Dedifferentiated amniotic fluid mesenchymal stem cell (primary cell): ENCODE results near the gene MEI1.
"Not testable (repeated sequence)": the region's sequence is repeated elsewhere in the genome, so short reads cannot be mapped to it uniquely, and the experiment has no call there.

ENCODE experiments used
- DNase-seq: peaks from one replicate; pipeline ENCODE4 v3.0.0-alpha.2; 2016; ENCODE audit errors: extremely low spot score

The MEI1 gene, protein sequence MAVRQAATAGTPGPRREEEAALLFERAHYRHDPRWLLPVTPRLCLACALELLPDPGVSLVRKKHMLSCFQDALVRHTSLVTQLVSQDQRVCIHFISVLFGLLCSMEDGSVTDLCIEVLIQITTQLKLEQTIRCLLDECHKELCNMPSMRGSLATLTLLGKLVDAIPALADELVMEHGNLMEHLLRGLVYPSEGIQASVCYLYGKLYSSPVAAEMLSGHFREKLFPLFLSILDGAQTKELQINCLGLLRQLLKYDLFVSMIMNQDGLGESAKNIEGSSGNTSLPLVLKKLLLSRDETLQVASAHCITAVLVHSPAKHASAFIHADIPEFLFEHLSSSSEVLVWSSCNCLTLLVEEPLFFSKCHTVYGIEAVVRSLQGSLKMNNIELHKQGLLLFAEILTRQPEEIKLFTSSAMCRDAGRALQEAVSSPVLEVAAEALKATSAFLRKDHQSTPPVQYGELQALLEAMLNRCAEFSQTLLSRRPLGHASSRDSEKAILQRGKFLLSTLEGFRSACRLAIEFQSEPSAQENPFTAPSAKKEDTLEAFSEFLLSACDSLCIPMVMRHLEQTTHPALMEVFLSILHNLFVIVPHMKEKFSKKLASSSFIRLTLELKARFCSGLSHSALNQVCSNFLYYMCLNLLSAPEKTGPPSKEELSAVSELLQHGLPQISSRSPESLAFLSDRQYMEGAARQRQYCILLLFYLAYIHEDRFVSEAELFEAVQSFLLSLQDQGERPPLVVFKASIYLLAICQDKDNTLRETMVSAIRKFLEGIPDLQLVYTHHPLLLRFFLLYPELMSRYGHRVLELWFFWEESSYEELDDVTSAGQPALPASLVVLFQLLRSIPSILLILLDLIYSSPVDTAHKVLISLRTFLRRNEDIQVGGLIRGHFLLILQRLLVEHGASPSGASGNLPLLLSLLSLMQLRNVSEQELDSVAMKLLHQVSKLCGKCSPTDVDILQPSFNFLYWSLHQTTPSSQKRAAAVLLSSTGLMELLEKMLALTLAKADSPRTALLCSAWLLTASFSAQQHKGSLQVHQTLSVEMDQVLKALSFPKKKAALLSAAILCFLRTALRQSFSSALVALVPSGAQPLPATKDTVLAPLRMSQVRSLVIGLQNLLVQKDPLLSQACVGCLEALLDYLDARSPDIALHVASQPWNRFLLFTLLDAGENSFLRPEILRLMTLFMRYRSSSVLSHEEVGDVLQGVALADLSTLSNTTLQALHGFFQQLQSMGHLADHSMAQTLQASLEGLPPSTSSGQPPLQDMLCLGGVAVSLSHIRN

DNA sequence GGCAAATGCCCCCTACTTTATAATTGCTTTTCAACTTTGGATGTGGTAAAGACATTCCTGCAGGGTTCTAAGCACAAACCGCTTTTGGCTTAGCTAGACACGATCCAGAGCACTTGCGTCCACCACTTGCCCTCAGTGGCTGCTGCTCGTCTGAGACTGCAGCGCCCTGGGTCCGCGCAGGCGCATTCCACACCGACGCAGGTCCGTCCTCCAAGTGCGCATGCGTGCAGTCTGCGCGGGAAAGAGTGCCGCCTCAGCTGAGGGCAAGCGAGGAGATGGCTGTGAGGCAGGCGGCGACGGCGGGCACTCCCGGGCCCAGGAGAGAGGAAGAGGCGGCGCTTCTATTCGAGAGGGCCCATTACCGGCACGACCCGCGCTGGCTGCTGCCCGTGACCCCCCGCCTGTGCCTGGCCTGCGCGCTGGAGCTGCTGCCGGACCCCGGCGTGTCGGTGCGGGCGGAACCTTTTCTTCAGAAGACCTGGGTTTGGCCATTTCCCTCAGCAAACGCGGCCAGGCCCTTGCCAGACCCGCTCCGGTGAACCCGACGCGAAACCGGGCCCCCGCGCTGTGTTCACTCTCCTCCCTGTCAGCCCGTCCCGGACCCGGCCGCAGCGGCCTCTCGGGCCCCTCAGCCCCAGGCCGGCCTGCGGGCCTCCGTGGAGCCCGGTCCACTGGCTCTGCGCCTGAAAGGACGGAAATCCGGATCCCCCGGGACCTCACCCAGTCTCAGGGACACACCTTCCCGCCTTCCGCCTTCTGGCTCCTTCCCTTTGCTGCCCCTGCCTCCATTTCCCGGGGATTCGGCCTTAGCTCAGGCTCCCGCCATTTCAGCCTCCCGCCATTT lies at the start of gene MEI1:
Gene MEI1 (plus strand): TSS at position 240 of the 844 bp plus-strand sequence. CDS start 36 bp downstream, at position 276.
- DNase-seq: no peak

DNA sequence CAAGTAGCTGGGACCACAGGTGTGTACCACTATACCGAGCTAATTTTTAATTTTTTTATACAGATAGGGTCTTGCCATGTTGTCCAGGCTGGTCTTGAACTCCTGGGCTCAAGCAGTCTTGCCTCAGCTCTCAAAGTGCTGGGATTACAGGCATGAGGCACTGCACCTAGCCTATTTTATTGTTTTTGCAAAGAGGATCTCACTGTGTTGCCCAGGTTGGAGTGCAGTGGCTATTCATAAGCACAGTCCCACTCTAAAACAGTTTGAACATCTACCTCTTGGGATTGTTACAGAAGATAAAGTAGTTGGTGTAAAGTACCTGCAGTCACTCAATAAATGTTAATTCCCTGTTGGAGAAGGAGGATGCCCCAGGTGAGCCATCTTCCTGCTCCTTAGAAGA lies 49.1 kb upstream of the MEI1 start:
- no peak for DNase-seq

DNA sequence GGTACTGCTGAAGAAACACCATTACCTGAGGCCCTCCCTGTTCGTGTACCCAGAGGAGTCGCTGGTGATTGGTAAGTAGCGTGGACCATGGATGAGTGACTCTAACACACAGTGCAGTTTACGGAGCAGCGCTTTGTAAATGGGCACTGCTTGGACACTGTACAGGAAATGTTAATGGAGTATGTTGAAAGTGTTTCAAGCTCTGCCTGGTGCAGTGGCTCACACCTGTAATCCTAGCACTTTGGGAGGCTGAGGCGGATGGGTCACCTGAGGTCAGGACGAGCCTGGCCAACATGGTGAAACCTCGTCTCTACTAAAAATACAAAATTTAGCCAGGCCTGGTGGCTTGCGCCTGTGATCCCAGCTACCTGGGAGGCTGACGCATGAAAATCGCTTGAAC lies 48.5 kb upstream of the MEI1 start:
- no peak for DNase-seq

DNA sequence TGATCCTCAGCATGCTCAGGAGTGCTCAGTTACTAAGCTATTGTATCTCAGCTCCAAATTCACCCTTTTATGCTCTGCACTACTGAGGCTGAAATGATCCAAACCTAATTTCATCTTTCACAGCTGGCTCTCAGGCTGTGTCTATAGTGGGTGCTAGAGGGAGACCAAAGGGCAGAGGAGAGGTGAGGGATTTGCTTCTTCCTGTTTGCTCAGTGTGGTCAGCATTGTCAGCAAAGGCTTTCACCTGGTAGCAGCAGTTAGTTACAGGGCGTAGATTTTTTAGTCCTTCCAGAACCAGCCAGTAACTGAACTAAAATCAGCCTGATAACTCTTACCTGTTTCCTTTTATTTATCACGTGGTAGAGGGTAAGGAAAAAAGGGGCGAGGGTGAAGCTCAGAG lies 45.0 kb upstream of the MEI1 start:
- no peak for DNase-seq

DNA sequence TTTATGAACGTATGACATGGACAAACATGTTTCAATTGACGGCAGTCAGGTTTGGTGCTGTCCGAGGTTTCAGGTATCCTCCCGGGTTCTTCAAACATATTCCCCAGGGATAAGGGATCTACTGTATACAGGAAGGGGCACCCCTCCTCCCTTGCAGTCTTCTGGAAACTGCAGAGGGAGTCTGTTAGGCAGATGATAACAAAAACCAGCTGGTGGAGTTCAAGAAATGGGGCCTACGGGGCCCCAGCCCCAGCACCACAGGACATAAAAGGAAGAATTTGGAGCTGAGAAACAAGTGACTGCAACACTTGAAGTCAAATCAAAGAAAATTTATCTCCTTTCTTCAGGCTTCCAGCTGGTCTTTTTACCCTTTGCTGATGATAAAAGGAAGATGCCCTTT lies 42.7 kb upstream of the MEI1 start:
- no peak for DNase-seq

DNA sequence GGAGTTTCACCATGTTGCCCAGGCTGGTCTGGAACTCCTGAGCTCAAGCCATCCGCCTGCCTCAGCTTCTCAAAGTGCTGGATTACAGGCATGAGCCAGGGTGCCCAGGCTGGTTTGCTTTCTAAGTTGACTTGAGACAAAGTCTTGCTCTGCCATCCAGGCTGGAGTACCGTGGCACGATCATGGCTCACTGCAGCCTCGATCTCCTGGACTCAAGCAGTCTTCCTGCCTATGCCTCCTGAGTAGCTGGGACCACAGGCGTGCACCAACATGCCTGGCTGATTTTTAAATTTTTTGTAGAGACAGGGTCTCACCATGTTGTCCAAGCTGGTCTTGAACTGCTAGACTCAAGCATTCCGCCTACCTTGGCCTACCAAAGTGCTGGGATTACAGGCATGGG lies 41.6 kb upstream of the MEI1 start:
- DNase-seq: no peak

DNA sequence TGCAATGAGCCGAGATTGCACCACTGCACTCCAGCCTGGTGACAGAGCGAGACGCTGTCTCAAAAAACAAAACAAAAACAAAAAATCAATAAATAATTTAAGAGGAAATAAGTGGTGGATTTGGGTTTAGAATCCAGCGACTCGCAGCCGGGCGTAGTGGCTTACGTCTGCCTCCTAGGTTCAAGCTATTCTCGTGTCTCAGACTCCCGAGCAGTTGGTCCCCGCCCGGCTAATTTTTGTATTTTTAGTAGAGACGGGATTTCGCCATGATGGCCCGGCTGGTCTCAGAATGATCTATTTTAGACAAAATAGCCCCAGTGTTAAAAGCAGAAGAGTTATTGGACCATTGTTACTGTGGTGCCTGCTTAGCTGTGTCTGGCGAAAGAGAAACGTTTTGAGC lies 40.4 kb upstream of the MEI1 start:
- DNase-seq: no peak

DNA sequence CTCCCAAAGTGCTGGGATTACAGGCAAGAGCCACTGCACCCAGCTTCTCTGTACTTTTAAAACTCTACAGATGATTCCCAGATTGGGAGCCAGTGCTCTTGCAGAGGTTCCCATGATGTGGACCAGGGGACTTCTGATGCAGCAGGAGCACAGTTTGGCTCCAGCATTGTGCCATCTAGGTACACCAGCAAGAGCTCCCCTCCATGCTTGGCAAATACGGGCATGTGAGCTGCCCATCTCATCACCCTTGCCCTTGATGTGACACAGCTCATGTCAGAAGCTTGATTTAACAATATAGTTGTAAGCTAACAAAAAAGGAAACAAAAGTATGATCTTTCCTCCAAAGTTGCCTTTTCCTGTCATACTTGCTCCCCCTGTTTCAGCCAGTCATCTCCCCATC lies 39.4 kb upstream of the MEI1 start:
- DNase-seq: no peak

DNA sequence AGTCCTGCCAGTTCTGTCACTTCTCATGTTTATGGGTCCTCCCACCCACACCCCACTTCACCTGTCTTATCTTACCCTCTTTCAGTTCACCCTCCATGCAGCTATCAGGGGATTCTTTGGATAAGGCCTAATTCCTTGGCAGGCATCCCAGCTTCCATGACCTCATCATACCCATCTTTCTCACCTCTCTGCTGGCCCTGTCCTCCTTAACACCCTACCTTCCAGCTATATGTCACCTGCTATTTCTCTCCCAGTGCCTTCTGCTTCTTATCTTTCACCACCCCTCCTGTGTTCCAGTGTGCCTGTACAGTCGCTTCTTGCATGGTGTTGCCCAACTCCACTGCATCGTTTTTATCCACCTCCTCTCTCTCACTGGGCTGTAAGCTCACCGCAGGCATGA lies 38.9 kb upstream of the MEI1 start:
- DNase-seq: no peak

DNA sequence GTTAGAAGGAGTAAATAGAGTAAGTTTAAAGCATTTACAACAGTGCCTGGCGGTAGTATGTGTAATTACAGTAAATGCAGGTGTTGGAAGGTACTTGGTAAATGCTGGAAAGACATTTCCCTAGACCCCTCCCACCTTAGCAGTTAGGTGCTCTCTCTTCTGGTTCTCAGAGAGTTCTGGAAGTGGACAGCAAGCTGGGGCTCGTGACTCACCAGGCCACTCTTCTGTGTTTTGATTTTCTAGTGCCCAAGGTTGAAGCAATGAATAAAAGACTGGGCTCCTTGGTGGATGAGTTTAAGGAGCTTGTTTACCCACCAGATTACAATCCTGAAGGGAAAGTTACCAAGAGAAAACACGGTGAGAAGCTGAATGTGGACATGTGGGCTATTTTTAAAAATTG lies 38.2 kb upstream of the MEI1 start:
- no peak for DNase-seq

DNA sequence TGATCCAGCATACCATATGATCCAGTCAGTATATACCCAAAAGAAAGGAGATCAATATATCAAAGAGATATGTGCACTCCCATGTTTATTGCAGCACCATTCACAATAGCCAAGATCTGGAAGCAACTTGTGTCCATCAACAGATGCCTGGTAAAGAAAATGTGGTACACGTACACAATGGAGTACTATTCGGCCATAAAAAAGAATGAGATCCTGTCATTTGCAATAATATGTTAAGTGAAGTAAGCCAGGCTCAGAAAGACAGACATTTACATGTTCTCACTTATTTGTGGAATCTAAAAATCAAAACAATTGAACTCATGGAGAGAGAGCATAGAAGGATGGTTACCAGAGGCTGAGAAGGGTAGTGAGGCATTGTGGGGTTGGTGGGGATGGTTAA lies 37.6 kb upstream of the MEI1 start:
- DNase-seq: no peak

DNA sequence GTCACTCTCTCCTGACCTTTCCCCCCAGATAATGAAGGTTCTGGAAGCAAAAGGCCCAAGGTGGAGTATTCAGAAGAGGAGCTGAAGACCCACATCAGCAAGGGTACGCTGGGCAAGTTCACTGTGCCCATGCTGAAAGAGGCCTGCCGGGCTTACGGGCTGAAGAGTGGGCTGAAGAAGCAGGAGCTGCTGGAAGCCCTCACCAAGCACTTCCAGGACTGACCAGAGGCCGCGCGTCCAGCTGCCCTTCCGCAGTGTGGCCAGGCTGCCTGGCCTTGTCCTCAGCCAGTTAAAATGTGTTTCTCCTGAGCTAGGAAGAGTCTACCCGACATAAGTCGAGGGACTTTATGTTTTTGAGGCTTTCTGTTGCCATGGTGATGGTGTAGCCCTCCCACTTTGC lies 35.7 kb upstream of the MEI1 start:
- not testable (repeated sequence) for DNase-seq

DNA sequence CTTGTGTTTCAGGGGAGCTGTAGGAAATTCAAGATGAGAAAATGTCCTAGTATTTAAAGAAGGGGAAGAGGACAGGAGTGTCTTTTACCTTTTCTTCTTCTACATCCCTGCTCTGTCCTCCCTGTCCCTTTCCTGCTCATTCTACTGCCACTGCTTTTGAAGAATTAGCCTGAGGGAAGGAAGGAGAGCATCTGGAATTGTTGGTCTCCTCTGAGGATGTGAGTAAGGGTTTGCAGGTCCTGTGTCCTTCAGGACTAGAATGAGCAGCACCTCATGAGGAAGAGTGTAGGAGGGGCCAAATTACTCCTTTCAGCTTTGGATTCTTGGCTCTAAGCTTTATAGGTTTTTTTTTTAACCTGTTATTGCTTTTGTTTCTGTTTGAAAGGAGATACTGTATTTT lies 34.8 kb upstream of the MEI1 start:
- no peak for DNase-seq

DNA sequence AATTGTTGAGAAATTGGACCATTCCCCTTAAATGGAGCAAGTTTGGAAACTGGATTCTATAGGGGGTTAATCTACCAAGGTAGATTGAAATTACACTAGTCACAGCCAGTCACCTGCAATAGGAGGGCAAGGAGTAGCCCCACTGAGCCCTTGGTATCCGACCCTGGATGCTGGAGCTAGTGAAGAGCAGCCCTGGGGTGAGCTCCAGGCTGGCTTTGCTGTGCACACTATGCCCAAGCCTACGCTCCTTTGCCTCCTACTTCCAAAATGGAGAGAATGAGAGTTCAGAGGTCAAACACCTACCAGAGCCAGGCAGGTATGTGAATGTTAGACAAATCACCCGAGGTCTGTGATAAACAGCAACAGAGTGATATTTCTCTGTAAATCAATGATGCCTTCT lies 34.4 kb upstream of the MEI1 start:
- DNase-seq: no peak

DNA sequence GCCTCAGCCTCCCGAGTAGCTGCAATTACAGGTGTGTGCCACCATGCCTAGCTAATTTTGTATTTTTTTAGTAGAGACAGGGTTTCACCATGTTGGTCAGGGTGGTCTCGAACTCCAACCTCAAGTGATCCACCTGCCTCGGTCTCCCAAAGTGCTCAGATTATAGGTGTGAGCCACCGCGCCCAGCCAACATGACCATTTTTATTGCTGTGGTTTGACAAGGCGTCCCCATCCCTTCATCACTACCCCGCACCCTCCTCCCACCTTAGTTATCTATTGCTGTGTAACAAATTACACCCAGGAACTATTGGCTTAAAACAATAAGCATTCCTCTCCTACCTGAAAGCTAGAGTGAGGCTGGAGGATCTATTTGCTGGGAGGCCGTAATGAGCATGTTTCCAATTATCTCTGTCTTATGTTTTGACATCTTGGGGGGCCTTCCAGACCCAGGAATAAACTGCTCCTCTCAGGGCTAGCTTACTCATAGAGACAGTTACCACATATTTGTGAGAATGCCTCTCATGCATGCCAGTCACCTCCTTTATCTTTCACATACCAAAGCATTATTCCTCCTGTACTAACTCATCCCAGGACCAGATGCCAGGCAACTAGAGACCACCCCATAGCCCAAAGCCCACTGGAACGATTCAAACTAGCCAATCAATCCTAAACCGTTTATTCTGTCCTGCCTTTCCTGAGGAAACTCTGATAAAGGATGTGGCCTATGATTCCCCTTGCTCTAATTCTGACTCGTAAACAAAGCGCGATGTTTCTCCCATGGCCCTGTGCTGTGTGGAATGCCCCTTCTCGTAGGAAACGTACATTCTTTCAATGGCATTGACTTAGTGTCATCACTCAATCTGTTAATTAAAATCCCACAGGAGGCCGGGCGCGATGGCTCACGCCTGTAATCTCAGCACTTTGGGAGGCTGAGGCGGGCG lies 30.1 kb upstream of the MEI1 start:
- no peak for DNase-seq

DNA sequence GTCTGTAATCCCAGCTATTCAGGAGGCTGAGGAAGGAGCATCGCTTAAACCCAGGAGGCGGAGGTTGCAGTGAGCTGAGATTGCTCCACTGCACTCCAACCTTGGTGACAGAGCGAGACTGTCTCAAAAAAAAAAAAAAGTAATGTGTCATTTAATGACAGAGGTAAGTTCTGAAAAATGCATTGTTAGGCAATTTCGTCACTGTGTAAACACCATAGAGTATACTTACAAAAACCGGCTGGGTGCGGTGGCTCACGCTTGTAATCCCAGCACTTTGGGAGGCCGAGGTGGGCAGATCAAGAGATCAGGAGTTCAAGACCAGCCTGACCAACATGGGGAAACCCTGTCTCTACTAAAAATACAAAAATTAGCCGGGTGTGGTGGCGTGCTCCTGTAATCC lies 27.2 kb upstream of the MEI1 start:
- not testable (repeated sequence) for DNase-seq

DNA sequence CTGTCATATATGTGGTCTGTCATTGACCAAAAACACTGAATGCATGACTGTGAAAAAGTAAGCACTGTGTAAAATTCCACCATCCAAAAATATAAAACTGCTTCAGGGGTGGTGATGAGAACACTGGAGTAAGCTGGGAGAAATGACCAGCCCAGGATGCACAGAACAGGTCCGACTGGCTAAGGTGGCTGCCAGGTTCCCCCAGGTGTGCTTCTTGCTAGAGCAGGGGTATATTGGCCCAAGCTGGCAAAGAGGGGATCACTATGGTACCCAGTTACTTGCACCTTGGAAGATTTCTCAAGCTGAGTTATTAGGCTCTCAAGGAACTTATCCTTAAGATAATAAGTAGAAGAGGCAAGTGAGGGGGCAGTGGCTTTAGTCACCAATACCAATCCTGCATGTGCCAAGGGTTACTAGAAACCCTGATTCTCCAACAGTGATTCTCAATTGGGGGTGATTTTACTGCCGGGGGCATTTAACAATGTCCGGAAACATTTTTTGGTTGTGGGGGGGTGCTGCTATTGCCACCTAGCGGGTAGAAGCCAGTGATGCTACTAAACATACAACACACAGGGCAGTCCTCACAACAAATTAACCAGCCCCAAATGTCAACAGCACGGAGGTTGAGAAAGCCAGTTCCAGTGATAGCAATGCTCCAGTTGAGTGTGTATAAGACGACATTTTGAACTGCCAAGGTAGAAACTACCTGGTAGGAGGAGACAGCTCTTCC lies 26.4 kb upstream of the MEI1 start:
- no peak for DNase-seq

DNA sequence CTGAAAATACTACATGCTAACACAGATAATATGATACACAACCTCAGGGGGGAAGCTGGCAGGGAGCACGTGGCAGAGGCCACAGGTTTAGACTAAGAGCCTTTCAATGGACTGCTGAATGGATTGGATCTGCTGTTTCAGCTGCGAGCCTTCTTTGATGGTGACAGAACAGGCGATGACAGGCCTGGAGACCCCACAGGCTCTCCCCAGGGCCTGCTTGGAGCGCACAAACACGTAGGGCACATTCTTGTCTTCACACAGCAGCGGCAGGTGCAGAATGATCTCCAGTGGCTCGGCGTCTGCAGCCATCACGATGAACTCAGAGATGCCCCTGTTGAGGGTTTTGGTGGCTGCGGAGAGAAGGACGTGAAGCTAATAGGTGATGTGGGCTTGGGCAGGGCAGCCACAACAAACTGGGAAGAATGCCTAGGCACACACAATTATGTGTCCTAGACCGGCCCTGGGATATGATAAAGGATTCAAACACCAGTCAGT lies 24.4 kb upstream of the MEI1 start:
- no peak for DNase-seq

DNA sequence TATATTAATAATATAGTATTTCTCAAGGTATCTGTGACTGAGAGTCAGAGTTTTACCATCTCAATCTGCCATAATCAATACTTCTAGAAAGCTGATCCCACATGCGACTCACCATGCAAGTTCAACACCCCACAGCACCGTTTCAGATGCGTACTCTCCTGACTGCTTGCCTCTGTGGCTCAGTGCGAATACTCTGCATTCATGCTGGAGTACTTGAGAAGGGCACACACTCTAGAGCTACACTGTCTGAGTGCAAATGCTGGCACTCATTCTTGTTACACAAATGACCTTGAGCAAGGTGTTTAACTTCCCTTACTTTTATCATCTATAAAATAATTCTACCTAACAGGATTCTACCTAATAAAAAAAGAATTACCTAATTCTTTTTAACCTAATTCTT lies 23.2 kb upstream of the MEI1 start:
- DNase-seq: no peak
